HG03521 (cell line): ENCODE measurements around the gene ZNF827.

ENCODE experiments used
- ATAC-seq: cut with Tn5 transposase; IDR thresholded peaks from one replicate; pipeline ENCODE4 v1.9.1; 2021; ENCODE audit warnings: mild to moderate bottlenecking, moderate library complexity; ENCODE audit not compliant: unreplicated experiment

ZNF827 gene

GRCh38 chr4:145770124-145770523 is 168.5 kb downstream of the ZNF827 start:
- no peak for ATAC-seq

DNA sequence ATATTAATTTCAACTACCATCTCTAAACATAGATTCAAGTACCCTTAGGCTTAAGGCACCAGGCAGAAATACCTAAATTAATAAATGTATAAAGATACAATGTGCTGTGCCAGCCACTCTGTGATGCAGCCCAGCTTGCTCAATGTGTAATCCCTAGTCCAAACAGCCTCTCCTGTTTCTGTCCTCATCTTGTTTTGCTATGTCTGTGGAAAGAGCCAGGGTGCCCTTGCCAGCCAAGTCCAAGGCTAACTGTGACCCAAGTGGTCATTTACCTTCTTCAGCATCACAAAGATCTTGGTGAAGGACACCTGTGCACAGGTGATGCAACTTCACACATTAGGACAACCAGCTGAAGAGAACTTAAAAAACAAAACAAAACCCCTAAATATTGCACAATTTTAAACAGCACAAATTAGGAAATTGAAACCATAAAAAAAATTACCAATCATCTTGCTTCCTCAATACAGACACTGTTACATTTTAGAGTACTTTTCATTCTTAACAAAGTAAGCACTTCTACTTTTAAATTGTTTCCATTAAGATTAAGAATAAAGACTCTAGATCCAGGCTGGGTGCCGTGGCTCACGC is 169.1 kb downstream of the ZNF827 start:
- no peak for ATAC-seq

- ATAC-seq = no peak
These were observed 172.3 kb downstream of the ZNF827 start for GRCh38 chr4:145766273-145766672.

- no peak for ATAC-seq
These were observed 175.2 kb downstream of the ZNF827 start for GRCh38 chr4:145763399-145763798.

- ATAC-seq = no peak
These were observed 175.9 kb downstream of the ZNF827 start for GRCh38 chr4:145762719-145763118.

DNA sequence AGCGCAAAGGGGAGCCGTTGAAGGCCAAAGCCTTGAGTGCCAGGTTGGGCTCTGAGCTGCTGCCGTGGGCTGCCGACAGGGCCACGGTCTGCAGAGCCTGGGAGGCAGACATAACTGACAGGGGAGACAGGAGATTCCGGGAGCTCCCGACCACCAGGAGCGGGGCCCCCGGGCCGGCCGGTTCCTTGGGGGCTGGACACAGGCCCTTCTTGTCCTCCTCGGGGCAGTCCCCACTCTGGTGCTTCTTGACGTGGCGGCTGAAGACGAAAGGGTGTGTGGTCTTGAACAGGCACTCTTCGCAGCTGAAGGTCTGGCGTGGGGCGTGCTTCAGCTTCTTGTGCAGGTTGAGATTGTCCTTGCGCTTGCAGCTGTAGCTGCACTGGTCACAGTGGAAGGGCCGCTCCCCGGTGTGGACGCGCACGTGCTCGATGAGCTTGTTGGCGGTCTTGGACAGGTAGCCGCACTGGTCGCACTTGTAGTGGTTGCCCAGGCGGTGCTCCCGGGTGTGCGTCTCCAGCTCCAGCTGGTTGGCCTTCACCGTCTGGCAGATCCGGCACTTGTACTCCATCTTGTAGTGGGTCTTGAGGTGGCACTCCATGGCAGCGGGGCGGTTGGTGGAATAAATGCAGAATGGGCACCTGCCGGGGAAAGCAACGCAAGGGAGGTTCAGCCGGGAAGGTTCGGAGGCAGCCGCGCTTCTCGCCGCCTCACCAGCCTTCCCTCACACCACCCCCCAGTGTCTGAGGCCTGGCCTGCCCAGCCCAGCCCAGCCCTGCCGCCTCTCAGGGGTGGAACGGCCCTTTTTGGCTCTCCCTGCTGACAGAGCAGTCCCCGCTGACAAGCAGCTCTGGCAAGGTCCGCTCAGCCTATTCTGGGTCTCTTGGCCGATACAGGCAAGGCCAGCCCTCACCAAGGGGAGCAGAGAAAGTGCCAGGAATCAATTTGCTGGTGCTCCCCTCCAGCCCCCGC is 177.4 kb downstream of the ZNF827 start:
- no peak for ATAC-seq

- ATAC-seq = no peak
These were observed 178.4 kb downstream of the ZNF827 start for GRCh38 chr4:145760176-145760575.

DNA sequence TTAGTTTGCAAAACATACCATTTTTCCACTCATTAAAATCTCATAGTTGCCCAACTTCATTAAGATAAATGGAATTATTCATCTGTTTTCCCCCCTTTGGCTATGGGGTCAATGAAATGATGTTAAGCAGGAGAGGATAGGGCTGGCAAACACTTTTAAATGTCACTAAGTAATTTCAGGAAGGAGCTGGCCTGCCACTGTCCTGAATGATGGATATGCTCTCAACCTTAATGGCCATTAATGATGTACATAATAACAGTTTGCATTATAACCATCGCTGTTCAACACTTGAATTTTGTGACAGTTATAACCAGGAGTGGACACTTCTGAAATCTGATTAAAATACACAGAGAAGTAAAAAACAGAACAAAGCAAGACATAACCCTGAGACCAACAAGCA is 181.4 kb downstream of the ZNF827 start:
- no peak for ATAC-seq

- no peak for ATAC-seq
These were observed 182.4 kb downstream of the ZNF827 start for GRCh38 chr4:145756244-145756643.

GRCh38 chr4:145755802-145756201 is 182.8 kb downstream of the ZNF827 start:
- no peak for ATAC-seq

- ATAC-seq = no peak
These were observed 195.0 kb downstream of the ZNF827 start for GRCh38 chr4:145743641-145744040.

GRCh38 chr4:145740806-145741205 is 197.8 kb downstream of the ZNF827 start:
- ATAC-seq = no peak

GRCh38 chr4:145739845-145740244 is 198.8 kb downstream of the ZNF827 start:
- ATAC-seq = no peak

DNA sequence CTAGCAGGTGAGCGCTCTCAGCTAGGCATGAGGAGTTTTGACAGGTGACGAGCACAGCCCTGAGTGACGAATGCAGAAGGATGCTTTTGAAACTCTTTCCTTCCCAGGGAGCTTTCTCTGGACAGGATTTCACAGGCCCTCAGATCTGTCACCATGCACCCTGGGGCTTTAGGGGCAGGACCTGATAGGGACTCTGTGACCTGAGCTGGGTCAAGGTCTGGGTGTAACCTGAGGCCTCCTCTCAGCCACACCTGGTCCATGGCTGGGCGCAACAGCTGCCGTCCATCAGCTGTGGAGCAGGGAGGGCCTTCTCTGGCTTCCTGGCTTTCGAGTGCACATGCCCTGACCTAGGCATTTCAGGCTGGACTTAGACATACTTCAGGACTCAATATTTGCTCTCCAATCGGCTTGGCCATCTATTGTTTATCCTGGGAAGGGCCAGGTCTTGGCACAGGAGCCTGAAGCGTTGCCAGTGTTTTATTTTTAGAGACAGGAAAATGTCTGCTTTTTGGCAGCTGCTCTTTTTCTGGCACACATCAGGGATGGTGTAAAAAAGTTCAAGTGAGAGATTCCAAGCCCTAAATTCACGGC is 202.3 kb downstream of the ZNF827 start:
- no peak for ATAC-seq

- ATAC-seq = no peak
These were observed 202.8 kb downstream of the ZNF827 start for GRCh38 chr4:145735827-145736226.

- no peak for ATAC-seq
These were observed 203.3 kb downstream of the ZNF827 start for GRCh38 chr4:145735347-145735675.

DNA sequence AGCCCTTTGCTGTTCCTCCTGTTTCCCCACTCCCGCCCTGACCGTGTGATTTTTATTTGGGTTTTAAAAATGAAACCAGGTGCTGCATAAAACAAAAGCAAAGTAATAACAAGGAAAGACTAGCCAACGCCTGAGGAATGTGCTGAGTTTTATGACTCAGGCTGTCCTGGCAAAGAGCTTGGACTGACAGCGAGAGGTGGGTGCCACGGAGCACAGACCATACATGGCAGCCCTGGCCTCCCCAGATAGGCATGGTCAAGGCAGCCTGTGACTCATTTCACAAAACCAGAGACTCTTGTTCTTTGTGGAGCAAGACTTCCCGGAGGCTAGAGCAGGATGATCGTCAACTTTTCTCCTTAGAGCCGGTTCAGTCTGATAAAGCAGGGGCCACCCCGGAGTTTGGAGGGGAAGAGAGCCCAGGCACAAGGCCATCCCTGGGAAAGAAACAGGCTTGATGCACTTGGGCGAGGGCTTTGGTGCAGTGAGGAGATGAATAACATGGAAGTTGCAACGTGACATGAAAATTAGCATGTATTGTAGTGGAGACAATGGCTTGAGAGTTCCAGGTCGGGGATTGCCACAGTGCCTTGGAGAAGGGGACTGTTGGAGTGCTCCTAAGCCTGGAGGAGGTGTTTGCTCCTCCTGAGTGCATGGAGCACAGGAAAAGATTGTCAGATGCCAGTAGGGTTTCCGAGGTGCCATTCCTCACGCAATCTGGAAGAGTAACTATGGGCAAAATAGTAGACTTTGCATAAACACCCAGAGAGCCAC is 203.9 kb downstream of the ZNF827 start:
- no peak for ATAC-seq

GRCh38 chr4:145734031-145734430 is 204.6 kb downstream of the ZNF827 start:
- no peak for ATAC-seq

DNA sequence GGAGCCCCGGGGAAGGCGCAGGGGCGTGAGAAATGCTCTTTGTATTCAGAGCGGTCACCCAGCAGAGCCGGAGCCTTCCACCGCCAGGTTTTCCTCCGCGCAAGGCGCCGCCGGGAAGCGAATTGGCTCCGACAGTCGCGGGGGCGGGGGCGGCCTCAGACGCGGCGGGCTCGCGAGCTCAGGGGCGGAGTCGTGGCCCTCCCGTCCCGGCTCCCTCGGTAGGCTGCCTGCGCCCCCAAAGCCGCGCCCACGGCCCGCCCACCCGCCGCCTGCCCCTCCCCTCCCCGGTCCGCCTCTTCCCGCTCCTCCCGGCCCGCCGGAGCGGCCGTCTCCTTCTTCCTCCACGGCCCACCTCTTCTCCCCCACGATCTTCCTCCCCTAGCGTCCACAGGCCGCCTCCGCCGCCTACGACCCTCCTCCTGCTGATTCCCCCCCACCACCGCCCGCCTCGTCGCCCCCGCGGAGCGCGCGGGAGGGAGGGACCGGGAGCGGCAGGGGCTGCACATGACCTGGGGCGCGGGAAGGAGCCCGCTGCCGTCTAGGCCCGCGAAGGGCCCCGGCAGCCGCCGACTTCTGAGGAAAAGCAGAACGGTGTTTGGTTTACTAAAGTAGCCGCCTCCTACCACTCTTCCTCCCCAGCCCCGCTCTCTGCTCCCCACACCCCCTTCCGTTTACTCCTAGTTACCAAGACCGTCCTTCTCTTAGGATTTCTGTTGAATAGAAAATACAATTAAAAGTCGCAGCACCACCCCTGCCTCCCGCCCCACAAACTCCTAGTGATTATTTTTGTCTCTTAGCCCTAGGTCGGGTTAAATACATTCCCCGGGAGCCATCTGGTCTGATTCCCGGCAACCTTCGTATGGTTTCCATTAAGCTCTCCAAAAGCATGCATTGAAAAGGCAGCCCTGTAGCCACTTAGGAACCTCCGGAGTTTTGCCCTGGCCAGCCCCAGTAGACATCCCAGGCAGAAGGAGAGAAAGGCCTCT is 205.4 kb downstream of the ZNF827 start:
- ATAC-seq = peak; percentile 86
